ENCODE measurements around the gene MIEF2.
A peak's percentile ranks its signal among the peaks of the same experiment; 100 is the strongest.
"Not testable (repeated sequence)": the region's sequence is repeated elsewhere in the genome, so short reads cannot be mapped to it uniquely, and the experiment has no call there.

Gene MIEF2, protein sequence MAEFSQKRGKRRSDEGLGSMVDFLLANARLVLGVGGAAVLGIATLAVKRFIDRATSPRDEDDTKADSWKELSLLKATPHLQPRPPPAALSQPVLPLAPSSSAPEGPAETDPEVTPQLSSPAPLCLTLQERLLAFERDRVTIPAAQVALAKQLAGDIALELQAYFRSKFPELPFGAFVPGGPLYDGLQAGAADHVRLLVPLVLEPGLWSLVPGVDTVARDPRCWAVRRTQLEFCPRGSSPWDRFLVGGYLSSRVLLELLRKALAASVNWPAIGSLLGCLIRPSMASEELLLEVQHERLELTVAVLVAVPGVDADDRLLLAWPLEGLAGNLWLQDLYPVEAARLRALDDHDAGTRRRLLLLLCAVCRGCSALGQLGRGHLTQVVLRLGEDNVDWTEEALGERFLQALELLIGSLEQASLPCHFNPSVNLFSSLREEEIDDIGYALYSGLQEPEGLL

DNA sequence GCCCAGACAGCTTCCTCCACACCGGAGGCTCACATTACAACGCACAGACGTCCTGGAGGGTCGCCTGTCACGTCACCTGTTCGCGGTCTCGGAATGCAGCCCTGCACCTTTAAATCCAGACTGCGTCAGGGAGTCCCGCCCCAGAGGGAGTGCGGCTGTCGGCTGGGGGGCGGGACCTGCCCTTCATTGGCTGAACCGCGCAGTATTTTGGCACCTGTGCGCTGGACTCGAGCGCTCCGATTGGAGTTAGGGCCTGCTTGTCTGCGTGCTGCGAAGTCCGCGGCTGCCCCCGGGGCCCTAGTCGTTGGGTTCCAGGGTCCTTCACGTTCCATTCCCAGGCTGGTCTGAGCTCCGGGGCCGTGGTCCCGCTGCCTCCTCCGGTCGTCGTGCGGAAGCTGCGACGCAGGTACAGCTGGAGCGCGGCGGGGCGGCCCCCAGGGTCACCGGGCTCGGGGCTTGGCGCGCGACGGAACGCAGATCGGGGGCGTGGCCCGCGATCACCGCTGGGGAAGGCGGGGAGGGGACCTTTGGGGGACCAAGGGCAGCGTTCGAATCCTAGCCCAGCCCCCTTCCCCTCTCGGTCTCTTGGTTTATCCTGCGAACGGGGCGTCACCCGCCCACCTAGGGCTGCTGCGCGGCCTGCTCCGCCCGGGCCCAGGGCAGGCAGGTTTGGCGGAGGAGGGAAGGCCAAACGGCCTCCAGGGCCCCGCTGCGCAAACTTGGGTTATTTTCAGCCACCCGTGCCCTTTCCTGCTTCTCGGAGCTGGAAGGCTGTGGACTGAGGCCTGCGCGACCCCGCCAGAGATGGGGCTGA is at the start of gene MIEF2:
TSS of gene MIEF2 (plus strand) at position 331 of the 814 bp plus-strand sequence. CDS start 2,059 bp downstream, outside the sequence.
- TF ChIP-seq, protein P1, sequence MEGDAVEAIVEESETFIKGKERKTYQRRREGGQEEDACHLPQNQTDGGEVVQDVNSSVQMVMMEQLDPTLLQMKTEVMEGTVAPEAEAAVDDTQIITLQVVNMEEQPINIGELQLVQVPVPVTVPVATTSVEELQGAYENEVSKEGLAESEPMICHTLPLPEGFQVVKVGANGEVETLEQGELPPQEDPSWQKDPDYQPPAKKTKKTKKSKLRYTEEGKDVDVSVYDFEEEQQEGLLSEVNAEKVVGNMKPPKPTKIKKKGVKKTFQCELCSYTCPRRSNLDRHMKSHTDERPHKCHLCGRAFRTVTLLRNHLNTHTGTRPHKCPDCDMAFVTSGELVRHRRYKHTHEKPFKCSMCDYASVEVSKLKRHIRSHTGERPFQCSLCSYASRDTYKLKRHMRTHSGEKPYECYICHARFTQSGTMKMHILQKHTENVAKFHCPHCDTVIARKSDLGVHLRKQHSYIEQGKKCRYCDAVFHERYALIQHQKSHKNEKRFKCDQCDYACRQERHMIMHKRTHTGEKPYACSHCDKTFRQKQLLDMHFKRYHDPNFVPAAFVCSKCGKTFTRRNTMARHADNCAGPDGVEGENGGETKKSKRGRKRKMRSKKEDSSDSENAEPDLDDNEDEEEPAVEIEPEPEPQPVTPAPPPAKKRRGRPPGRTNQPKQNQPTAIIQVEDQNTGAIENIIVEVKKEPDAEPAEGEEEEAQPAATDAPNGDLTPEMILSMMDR (conservative IDR thresholded peaks at IDR 0.05; ENCODE audit: low read depth, low read length) = no peak
- peak; percentile 96 for DNase-seq (ENCODE audit: low read depth)
- peak within 1 kb of the TSS; percentile 97 for H3K4me3 ChIP-seq (ENCODE audit: low read depth, low read length)

DNA sequence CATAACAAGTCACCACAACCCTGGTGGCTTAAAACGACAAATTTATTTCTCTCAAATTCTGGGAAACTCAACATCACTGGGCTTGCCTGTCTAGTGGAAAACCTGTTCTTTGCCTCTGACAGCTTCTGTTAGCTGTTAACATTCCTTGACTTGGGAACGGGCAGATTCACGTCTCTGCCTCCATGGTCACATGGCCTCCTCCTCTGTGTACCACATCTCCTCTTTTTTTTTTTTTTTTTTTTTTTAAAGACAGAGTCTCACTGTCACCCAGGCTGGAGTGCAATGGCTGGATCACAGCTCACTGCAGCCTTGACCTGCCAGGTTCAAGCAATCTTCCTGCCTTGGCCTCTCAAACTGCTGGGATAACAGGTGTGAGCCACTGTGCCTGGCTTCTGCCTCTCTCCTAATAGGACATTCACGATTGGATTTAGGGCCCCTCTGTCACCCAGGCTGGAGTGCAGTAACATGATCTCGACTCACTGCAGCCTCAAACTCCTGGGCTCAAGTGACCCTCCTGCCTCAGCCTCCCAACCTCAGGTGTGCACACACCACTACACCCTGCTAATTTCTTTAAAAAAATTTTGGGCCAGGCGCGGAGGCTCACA is 46.7 kb upstream of the MIEF2 start:
- TF ChIP-seq, protein P1 (conservative IDR thresholded peaks at IDR 0.05; ENCODE audit: low read depth, low read length) = no peak
- no peak for DNase-seq (ENCODE audit: low read depth)
- H3K4me3 ChIP-seq (ENCODE audit: low read depth, low read length) = no peak overlapping the region

DNA sequence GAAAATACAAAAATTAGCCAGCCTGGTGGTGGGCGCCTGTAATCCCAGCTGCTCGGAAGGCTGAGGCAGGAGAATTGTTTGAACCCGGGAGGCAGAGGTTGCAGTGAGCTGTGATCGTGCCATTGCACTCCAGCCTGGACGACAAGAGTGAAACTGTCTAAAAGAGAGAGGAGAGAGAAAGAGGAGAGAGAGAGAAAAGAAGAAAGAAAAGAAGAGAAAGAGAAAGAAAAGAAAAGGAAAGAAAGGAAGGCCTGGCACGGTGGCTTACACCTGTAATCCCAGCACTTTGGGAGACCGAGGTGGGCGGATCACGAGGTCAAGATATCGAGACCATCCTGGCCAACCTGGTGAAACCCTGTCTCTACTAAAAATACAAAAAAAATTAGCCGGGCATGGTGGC is 43.6 kb upstream of the MIEF2 start:
- DNase-seq (ENCODE audit: low read depth); H3K4me3 ChIP-seq (ENCODE audit: low read depth, low read length): not testable (repeated sequence)

DNA sequence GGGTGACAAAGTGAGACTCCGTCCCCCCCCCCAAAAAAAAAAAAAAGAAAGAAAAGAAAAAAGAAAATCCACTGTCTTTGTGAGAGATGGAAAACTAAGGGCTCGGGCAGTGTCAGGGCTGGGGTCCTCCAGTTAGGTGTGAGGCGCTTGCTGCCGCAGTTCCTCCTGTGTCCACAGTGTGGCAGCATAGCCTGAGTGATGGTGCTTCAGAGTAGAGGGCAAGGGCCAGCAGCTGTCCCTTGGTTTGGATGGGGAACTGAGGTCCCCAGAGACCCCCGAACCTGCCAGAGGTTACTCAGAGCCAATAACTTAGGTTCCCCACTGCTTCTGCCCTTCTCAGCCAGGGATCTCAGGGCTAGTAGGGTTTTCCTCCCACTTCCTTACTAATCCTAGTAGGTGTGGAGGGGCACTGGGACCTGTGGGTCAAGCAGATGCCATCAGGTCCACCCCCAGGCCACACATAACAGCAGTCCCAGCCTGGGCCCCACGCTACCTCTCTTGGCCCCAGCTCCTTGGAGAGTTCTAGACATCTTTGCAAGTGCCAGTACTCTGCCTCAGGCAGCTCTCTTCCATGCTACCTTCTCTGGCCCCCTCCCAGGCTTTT is 42.9 kb upstream of the MIEF2 start:
- peak; percentile 71 for DNase-seq (ENCODE audit: low read depth)
- H3K4me3 ChIP-seq (ENCODE audit: low read depth, low read length) = no peak overlapping the region
- TF ChIP-seq, protein P1 (conservative IDR thresholded peaks at IDR 0.05; ENCODE audit: low read depth, low read length) = peak; percentile 95

DNA sequence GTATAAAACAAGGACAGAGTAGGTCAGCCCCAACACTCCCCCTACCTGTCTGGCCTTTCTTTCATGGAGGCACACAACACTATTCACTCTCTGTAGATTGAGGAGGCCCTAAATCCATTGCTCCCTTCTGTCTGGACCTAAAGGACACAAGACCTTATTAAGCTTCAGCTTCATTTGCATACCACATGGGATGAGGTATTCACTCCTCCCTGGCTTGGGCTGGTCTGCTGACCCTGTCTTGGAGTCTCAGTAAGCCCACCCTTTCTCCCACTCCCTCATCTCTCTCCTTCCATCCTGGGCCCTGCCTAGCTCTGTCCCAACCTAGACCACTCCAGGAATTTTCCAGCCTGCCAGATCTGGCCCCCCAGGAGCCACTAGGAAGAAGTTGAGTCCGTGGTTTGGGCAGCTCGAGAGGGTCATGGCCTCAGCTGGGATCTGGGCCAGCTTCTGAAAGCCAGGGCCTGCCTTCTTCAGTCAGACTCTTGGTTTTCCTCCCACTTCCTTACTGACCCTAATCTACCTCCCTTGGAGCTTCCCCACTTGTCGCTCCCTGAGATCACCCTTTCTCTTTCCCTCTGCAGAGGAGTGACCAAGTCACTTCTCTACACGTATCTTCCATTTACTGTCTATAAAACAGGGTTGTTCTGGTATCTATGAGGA is 41.6 kb upstream of the MIEF2 start:
- peak; percentile 81 for DNase-seq (ENCODE audit: low read depth)
- H3K4me3 ChIP-seq (ENCODE audit: low read depth, low read length) = no peak overlapping the region
- TF ChIP-seq, protein P1 (conservative IDR thresholded peaks at IDR 0.05; ENCODE audit: low read depth, low read length) = no peak

DNA sequence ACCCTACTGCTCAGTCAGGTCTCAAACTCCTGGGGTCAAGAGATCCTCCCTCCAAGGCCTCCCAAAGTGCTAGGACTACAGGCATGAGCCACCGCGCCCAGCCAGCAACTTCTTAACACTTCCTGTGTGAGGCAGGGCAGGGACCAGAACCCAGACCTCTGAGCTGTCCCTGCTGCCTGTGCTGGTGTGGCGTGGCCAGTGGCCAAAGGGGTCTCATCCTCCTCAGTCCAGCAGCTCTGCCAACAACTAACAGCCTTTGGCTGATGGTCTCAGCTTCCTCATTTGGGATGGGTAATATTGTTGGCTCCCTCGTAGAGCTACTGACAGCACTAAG is 36.4 kb upstream of the MIEF2 start:
- H3K4me3 ChIP-seq (ENCODE audit: low read depth, low read length) = no peak overlapping the region
- TF ChIP-seq, protein P1 (conservative IDR thresholded peaks at IDR 0.05; ENCODE audit: low read depth, low read length) = no peak
- no peak for DNase-seq (ENCODE audit: low read depth)
